Sigmoid colon (tissue), 7 donors: ENCODE measurements around the gene EFNA2. TPM values are rescaled to one million over a fixed set of nuclear protein-coding genes. Genes with fewer than 3 reads are reported as not detected.
A peak's percentile ranks its signal among the peaks of the same experiment; 100 is the strongest.

Experiments
- DNase-seq: peaks from one replicate; pipeline ENCODE4 v3.0.0-alpha.2; 2019
- H3K27ac ChIP-seq, 4 donors: fragments of 200-600 bp; sonication (generic); one replicate each; pipeline ENCODE4 v1.5.1; 2016 to 2019; ENCODE audit warnings: mild to moderate bottlenecking in 1 of 4
- H3K27me3 ChIP-seq, 3 donors: fragments of 200-600 bp; sonication (generic); one replicate each; pipeline ENCODE4 v1.5.1; 2019; ENCODE audit warnings: mild to moderate bottlenecking in 1 of 3
- H3K36me3 ChIP-seq, 4 donors: fragments of 200-600 bp; sonication (generic); one replicate each; pipeline ENCODE4 v1.5.1; 2016 to 2019
- H3K4me1 ChIP-seq, 4 donors: fragments of 200-600 bp; sonication (generic); one replicate each; pipeline ENCODE4 v1.5.1; 2017 to 2019
- H3K4me3 ChIP-seq, 4 donors: fragments of 200-600 bp; sonication (generic); one replicate each; pipeline ENCODE4 v1.5.1; 2017 to 2019; ENCODE audit warnings: mild to moderate bottlenecking in 2 of 4, moderate library complexity in 1 of 4
- H3K9me3 ChIP-seq, 4 donors: fragments of 200-600 bp in 3 of 4; sonication (generic) in 3 of 4; one replicate each; pipeline versions ENCODE4 v1.5.1 to v1.6.1; 2013 to 2019
- EP300 ChIP-seq, 4 donors: sonication (generic); formaldehyde crosslinking; IDR thresholded peaks; one replicate each; pipeline ENCODE4 v1.6.1; 2017; ENCODE audit warnings: antibody characterized with exemption in 4 of 4
- POLR2A ChIP-seq, 2 donors: fragments of 450-650 bp; IDR thresholded peaks; one replicate each; pipeline ENCODE4 v1.6.1; 2016; ENCODE audit warnings: antibody characterized with exemption in 2 of 2, mild to moderate bottlenecking in 2 of 2, moderate library complexity in 2 of 2
- POLR2AphosphoS5 ChIP-seq, 4 donors: sonication (generic); formaldehyde crosslinking; IDR thresholded peaks; one replicate each; pipeline ENCODE4 v1.6.1; 2017; ENCODE audit warnings: antibody characterized with exemption in 4 of 4
- WGBS, 2 donors: extraction: QIAGEN DNeasy Blood & Tissue Kit; methylation state at CpG; one replicate each; pipeline ENCODE4 v1.1.7; 2013; 5-methylcytosine and 5-hydroxymethylcytosine counted together
- intact Hi-C: fragments of 100-400 bp; cut with DNase I; formaldehyde crosslinking; loops from one replicate; pipeline ENCODE4 v1.15.1; 2023
- polyA plus RNA-seq, 3 donors: library from polyadenylated mRNA; stranded (reverse); fragments of 200-250 nt; gene quantifications; one replicate each; pipeline ENCODE4 v1.2.3, GENCODE V29; 2013
- total RNA-seq, 4 donors: library from RNA; depleted of rRNA; stranded (reverse); fragments of >200 nt; gene quantifications; one replicate each; pipeline ENCODE4 v1.1.0, GENCODE V29; 2016
- TF ChIP-seq, protein P1 (sequence below), 4 experiments: fragments of 450-650 bp in 3 of 4; fragments of 200-600 bp in 1 of 4; IDR thresholded peaks; one replicate each; pipeline ENCODE4 v1.5.1; 2016 to 2019; ENCODE audit warnings: antibody characterized with exemption in 4 of 4, mild to moderate bottlenecking in 3 of 4, moderate library complexity in 2 of 4
- donor health status: healthy with polysubstance abuse.
- donor health status: Bipolar disorder and iron deficiency.
- donor health status: healthy.

EFNA2 gene
- total and polyA plus RNA-seq, 7 donors = 23.4 to 40.6 (median 25.2) TPM; not detected in 4

DNA sequence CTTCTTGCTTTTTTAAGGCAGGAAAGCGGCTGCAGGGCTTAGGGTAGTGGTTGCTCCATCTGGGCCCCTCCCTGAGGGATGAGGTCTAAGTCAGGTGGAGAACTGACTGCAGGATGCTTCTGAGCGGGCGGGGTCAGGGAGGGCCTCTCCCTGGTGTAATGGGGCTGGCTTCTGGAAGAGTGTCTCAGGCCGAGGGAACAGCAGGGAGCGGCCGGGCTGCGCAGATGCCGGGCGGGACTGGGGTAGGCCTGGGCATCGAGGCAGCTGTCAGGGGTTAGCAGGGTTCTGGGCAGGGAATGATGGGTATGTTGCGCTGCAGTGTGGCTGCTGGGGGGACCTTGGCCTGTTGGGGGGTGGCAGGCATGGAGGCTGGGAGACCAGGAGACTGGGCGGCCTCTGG, 7.6 kb upstream of the EFNA2 start:
- intact Hi-C loops = loop anchor here (5.0 kb wide), 3 partner anchors 79 to 129 kb away; partner anchors contain the start of genes DAZAP1 and NDUFS7
- no peak for DNase-seq
- Histone ChIP-seq H3K36me3 (peaks cover 20 to 35% (median 27%) of the 10 kb centered on the region in 4 donors), H3K4me3 (no peak overlapping the region), H3K9me3 (no peaks in the 10 kb centered on the region), H3K27ac (no peak overlapping the region), H3K27me3 (peaks cover 4 to 5% (median 4%) of the 10 kb centered on the region in 3 donors), H3K4me1 (peaks cover 0 to 36% (median 33%) of the 10 kb centered on the region in 4 donors)
- no peak for TF ChIP-seq POLR2AphosphoS5 (IDR thresholded peaks at IDR 0.05)
- no peak for TF ChIP-seq EP300 (IDR thresholded peaks at IDR 0.05)
- TF ChIP-seq, protein P1, sequence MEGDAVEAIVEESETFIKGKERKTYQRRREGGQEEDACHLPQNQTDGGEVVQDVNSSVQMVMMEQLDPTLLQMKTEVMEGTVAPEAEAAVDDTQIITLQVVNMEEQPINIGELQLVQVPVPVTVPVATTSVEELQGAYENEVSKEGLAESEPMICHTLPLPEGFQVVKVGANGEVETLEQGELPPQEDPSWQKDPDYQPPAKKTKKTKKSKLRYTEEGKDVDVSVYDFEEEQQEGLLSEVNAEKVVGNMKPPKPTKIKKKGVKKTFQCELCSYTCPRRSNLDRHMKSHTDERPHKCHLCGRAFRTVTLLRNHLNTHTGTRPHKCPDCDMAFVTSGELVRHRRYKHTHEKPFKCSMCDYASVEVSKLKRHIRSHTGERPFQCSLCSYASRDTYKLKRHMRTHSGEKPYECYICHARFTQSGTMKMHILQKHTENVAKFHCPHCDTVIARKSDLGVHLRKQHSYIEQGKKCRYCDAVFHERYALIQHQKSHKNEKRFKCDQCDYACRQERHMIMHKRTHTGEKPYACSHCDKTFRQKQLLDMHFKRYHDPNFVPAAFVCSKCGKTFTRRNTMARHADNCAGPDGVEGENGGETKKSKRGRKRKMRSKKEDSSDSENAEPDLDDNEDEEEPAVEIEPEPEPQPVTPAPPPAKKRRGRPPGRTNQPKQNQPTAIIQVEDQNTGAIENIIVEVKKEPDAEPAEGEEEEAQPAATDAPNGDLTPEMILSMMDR (IDR thresholded peaks at IDR 0.05) = no peak
- TF ChIP-seq POLR2A (IDR thresholded peaks at IDR 0.05) = no peak
- WGBS, 2 donors = 66 to 85% methylated on average over 12 of the region's 12 CpGs

DNA sequence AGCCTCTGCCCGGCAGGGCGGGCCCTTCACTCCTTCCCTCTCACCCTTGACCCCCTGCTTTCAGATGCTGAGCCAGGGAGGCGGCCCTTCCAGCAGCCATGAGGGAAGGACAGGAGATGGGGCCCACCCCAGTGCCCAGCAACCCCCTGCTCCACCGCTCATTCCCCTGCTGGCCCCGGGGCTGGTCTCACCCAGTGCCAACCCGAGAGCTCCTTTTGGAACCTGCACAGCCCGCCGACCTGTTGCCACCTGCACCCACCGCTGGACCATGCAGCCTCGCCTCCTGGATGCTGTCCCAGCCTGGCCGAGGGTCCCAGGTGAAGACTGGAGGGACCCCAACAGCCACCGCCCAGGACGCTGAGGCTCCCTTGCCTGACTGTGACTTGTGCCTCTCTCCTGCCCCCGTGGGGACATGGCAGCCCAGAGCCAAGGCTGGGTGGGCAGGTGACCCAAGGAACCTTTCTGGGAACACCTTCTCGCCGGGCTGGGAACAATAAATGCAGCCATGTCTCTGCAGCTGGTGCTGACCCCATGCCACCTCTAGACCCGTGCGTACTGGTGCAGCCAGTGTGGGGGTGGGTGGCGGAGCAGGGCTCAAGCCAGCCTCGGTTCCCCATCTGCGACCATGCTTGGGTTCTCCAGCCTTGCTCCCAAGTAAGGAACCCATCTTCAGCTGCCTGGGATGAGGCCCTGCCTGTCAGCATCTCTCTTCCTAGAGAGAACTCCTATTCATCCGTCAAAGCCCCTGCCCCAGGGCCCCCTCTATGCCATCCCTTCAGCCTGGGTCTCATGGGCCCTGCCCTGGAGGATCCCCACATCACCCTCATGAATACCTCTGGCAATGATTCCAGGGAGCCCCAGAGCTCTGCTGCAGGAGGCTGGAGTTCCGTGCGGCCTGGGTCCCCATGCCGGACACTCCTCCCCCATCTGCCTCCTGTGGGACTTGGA, 6.7 kb upstream of the EFNA2 start:
- Histone ChIP-seq H3K4me3 (no peak overlapping the region), H3K27me3 (peaks cover 11 to 14% (median 13%) of the 10 kb centered on the region in 3 donors), H3K9me3 (no peaks in the 10 kb centered on the region), H3K4me1 (peaks cover 0 to 27% (median 24%) of the 10 kb centered on the region in 4 donors), H3K27ac (no peak overlapping the region), H3K36me3 (peaks cover 11 to 26% (median 19%) of the 10 kb centered on the region in 4 donors)
- intact Hi-C loops = loop anchor here (5.0 kb wide), 3 partner anchors 78 to 128 kb away; partner anchors contain the start of genes DAZAP1 and NDUFS7
- 80 to 91% methylated on average over 25 of the region's 25 CpGs for WGBS, 2 donors
- TF ChIP-seq POLR2AphosphoS5 (IDR thresholded peaks at IDR 0.05) (no peak), POLR2A (IDR thresholded peaks at IDR 0.05) (no peak), EP300 (IDR thresholded peaks at IDR 0.05) (no peak)
- TF ChIP-seq, protein P1 (IDR thresholded peaks at IDR 0.05) = no peak
- no peak for DNase-seq

DNA sequence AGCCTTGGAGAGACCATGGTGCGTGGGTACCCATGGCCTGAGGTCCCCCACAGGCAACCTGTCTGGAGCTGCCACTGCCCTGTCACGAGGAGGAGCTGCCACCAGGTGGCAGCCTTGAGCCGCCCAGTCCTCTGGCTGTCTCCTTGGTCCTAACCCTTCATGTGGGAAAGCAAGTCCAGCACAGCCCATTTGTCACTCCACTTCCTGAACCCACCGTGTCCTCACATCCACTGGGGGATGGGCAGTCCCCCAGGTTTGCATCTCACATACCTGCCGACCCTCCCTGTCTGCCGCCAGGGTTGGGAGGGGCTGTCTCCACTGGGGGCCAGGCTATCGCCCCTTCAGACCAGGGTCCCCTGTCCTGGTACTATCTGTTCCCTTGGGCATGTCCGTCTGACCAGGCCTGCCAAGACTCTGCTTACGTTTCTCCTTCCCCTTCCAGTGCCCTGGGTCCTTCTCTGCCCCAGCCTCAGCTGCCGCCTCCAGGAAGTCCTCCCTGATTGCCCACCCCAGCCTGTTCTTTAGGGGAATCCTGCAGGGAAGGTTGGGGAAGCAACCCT, 5.8 kb upstream of the EFNA2 start:
- Histone ChIP-seq H3K36me3 (peaks cover 2 to 17% (median 10%) of the 10 kb centered on the region in 4 donors), H3K27me3 (peaks cover 20 to 23% (median 22%) of the 10 kb centered on the region in 3 donors), H3K27ac (no peak overlapping the region), H3K4me1 (peaks cover 0 to 18% (median 15%) of the 10 kb centered on the region in 4 donors), H3K4me3 (no peak overlapping the region), H3K9me3 (no peaks in the 10 kb centered on the region)
- WGBS, 2 donors = 29 to 39% methylated on average over 10 of the region's 10 CpGs
- no peak for TF ChIP-seq EP300 (IDR thresholded peaks at IDR 0.05)
- TF ChIP-seq, protein P1 (IDR thresholded peaks at IDR 0.05) = peak; percentile 73 to 97 (median 89)
- intact Hi-C loops = loop anchor here (5.0 kb wide), 3 partner anchors 77 to 127 kb away; partner anchors contain the start of genes DAZAP1 and NDUFS7
- DNase-seq = peak; percentile 90

DNA sequence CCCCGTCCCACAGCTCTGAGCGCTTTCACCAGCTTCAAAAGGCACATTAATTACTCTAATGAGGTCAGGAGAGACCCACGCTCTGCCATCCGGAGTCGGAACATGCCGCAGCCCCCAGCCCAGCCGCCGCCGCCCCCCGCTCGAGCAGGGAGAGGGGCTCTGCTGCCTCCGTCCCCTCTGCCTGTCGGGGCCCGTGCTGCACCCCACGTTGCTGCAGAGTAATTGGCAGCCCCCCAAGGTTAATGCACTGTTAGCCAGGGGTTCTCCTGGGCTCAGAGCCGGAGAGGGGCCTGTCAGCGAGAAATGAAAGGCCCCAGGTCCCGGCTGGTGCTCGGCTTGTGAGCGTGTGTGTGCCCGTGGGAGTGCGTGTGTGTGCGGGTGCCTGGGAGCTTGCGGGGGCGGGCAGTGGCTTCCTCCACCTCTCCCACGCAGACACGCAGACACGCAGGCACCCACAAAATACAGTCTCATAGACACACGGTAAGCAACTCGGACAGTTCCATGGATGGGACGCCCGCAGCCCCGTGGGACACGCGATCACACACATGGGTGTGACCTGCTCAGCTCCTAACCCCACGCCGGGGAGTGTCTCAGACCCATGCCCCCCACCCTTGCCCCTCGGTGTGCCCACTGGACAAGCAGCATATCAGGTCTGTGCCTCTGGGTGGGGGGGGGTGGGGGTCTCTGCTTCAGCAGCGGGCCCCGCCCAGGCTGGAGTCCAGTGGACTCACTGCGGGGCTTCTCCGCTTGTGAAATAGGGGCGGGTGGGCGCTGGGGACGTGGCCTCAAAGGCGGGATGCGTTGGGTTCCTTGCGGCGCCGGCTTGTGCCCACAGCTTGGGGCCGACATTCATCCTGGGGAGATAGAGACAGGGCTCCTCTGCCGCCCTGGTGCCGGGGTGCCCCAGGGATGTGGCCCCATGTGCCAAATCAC, 4.8 kb upstream of the EFNA2 start:
- Histone ChIP-seq H3K9me3 (no peaks in the 10 kb centered on the region), H3K36me3 (peaks cover 0 to 16% (median 9%) of the 10 kb centered on the region in 4 donors), H3K27ac (no peak overlapping the region), H3K4me3 (no peak overlapping the region), H3K27me3 (peaks cover 27 to 31% (median 30%) of the 10 kb centered on the region in 3 donors), H3K4me1 (peaks cover 0 to 19% (median 12%) of the 10 kb centered on the region in 4 donors)
- 88 to 92% methylated on average over 53 of the region's 53 CpGs for WGBS, 2 donors
- no peak for DNase-seq
- TF ChIP-seq POLR2AphosphoS5 (IDR thresholded peaks at IDR 0.05) = no peak
- no peak for TF ChIP-seq EP300 (IDR thresholded peaks at IDR 0.05)
- TF ChIP-seq, protein P1 (IDR thresholded peaks at IDR 0.05) = no peak
- TF ChIP-seq POLR2A (IDR thresholded peaks at IDR 0.05) = no peak
- intact Hi-C loops = no loop called here
